Neutrophil (primary cell): ENCODE measurements around the gene USP17L11.
"Not testable (repeated sequence)": the region's sequence is repeated elsewhere in the genome, so short reads cannot be mapped to it uniquely, and the experiment has no call there.

Experiments
- H3K27ac ChIP-seq: fragments of 200-600 bp; sonication (generic); 2 replicates; pipeline ENCODE4 v1.5.1; 2016; ENCODE audit warnings: mild to moderate bottlenecking, moderate library complexity
- H3K27me3 ChIP-seq: fragments of 200-600 bp; sonication (generic); 2 replicates; pipeline ENCODE4 v1.6.0; 2016; ENCODE audit warnings: mild to moderate bottlenecking
- H3K36me3 ChIP-seq: fragments of 200-600 bp; sonication (generic); 2 replicates; pipeline ENCODE4 v1.5.1; 2017
- H3K4me1 ChIP-seq, 2 experiments: fragments of 200-600 bp in 1 of 2; sonication (generic) in 1 of 2; 1 replicate in 1 of 2; 2 replicates in 1 of 2; pipeline versions ENCODE4 v1.5.1 to v1.6.1; 2013 to 2016; ENCODE audit warnings: low read depth in 1 of 2, low read length in 1 of 2, mild to moderate bottlenecking in 1 of 2, moderate library complexity in 1 of 2; ENCODE audit not compliant: control insufficient read depth in 1 of 2, insufficient read depth in 1 of 2
- H3K4me3 ChIP-seq, 2 experiments: fragments of 200-600 bp in 1 of 2; sonication (generic) in 1 of 2; 1 replicate in 1 of 2; 2 replicates in 1 of 2; pipeline ENCODE4 v1.5.1; 2013 to 2016; ENCODE audit warnings: low read depth in 1 of 2, low read length in 1 of 2, mild to moderate bottlenecking in 1 of 2, moderate library complexity in 1 of 2
- H3K9me3 ChIP-seq: fragments of 200-600 bp; sonication (generic); 2 replicates; pipeline ENCODE4 v1.5.1; 2016

USP17L11 gene

DNA sequence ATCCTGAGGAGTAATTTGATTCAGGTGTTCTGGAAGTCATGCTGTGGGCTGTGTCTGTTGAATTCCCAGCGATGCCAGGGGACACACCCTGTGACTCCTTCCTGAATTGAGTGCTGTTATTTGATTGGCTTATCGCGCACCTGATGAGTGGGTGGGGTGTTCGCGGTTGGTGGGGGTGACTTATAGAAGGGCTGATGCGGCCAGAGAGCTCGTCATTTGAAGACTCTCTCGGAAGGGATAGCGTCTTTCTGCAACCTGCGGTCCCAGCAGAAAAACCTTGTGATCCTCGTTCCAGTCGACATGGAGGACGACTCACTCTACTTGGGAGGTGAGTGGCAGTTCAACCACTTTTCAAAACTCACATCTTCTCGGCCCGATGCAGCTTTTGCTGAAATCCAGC is 42.6 kb downstream of the USP17L11 start, which contains the start of gene USP17L20:
Gene USP17L20 (plus strand): TSS at position 301 of the 400 bp plus-strand sequence. CDS start 0 bp downstream, at position 301.
- H3K27me3 ChIP-seq, H3K4me1 ChIP-seq, H3K4me3 ChIP-seq, H3K27ac ChIP-seq, H3K9me3 ChIP-seq, H3K36me3 ChIP-seq: not testable (repeated sequence)

DNA sequence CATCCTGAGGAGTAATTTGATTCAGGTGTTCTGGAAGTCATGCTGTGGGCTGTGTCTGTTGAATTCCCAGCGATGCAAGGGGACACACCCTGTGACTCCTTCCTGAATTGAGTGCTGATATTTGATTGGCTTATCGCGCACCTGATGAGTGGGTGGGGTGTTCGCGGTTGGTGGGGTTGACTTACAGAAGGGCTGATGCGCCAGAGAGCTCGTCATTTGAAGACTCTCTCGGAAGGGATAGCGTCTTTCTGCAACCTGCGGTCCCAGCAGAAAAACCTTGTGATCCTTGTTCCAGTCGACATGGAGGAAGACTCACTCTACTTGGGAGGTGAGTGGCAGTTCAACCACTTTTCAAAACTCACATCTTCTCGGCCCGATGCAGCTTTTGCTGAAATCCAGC is 47.4 kb downstream of the USP17L11 start, which contains the start of gene USP17L21:
Gene USP17L21 (plus strand): TSS at position 301 of the 400 bp plus-strand sequence. CDS start 0 bp downstream, at position 301.
- not testable (repeated sequence) for H3K4me1 ChIP-seq, H3K27me3 ChIP-seq, H3K4me3 ChIP-seq, H3K36me3 ChIP-seq, H3K27ac ChIP-seq, H3K9me3 ChIP-seq
